NCI-H2107 (cell line): Measurements from ENCODE around the gene ITGB7.

ENCODE experiments used
- DNase-seq: peaks from one replicate; lab custom pipeline; 2025; lab: John Stamatoyannopoulos, UW

ITGB7 gene

DNA sequence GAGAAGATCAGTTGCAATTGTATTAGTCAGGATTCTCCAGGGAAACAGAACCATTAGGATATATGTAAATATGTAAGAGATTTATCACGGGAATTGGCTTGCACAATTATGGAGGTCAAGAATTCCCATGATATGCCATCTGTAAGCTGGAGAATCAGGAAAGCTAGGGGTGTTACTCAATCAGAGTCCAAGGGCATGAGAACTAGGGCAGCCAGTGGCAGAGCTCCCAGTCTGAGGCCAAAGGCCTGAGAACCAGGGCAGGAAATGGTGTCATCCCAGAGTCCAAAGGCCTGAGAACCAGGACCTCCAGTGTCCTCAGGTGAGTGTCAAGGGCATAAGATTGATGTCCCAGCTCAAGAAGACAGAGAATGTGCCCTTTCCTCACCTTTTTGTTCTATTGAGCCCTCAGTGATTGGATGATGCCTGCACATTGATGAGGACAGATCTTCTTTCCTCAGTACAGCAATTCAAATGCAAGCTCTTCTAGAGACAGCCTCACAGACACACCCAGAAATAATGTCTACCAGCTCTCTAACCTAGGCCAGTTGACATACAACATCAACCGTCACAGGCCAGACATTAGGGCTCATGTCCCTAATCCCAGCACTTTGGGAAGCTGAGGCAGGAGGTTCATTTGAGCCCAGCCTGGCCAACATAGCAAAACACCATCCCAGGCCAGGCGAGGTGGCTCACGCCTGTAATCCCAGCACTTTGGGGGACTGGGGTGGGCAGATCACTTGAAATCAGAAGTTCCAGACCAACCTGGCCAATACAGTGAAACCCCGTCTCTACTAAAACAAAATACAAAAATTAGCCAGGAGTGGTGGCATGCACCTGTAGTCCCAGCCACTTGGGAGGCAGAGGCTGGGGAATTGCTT lies 61.4 kb downstream of the ITGB7 start:
- DNase-seq: no peak

DNA sequence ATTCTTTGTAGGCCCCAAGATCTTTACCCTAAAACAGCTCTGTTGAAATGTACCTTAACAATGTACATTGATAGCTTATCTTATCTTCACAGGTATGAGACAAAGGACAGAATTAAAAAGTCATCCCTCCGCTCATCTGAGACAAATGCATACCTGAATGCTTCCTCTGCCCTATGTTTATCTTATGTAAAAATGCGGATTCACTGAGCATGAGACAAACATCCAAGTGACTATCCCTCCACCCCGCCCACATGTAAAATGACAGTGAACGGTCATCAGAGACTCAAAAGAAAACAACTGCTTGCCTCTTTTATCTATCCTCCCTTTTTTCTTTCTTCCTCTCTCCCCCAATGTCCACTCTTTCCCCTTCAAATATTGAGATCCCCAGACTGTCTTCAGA lies 63.7 kb downstream of the ITGB7 start:
- DNase-seq: no peak
